Measurements from ENCODE around the gene GARS1.
A peak's percentile ranks its signal among the peaks of the same experiment; 100 is the strongest.

Gene GARS1

GRCh38 chr7:30563326-30563942 is 31.2 kb upstream of the GARS1 start:
- TF ChIP-seq CTCF (conservative IDR thresholded peaks at IDR 0.05; ENCODE audit: low read length) (no peak), EZH2phosphoT487 (IDR thresholded peaks at IDR 0.05; ENCODE audit: borderline replicate concordance) (no peak)
- no peaks in the 10 kb centered on the region for H3K79me2 ChIP-seq (ENCODE audit: insufficient read depth, low read length)

GRCh38 chr7:30564243-30564892 is 30.3 kb upstream of the GARS1 start:
- Histone ChIP-seq H3F3A (ENCODE audit: low read depth) (no peaks in the 10 kb centered on the region), H3K9me3 (ENCODE audit: insufficient read depth, low read depth, low read length) (no peaks in the 10 kb centered on the region), H3K9ac (ENCODE audit: low read depth, low read length, poor library complexity, severe bottlenecking) (no peak overlapping the region), H3K4me3 (ENCODE audit: low read length, poor library complexity, severe bottlenecking) (no peak overlapping the region), H3K4me1 (ENCODE audit: insufficient read depth, low read length, poor library complexity, severe bottlenecking) (no peaks in the 10 kb centered on the region), H4K20me1 (ENCODE audit: insufficient read depth, low read length, poor library complexity, severe bottlenecking) (no peaks in the 10 kb centered on the region), H3K27me3 (ENCODE audit: insufficient read depth, low read length, poor library complexity, severe bottlenecking) (no peaks in the 10 kb centered on the region), H3K36me3 (ENCODE audit: insufficient read depth, low read length) (peaks cover 11% of the 10 kb centered on the region; the same call in 1 of the 2 replicates), H3K9me2 (replicated peaks; ENCODE audit: low read depth, low read length) (no peaks in the 10 kb centered on the region), H2AFZ (ENCODE audit: low read length) (no peak overlapping the region), H3K79me2 (ENCODE audit: insufficient read depth, low read length) (no peaks in the 10 kb centered on the region), H3K4me2 (ENCODE audit: low read depth, low read length, poor library complexity, severe bottlenecking) (no peak overlapping the region)
- TF ChIP-seq EZH2phosphoT487 (IDR thresholded peaks at IDR 0.05; ENCODE audit: borderline replicate concordance) (no peak), CTCF (conservative IDR thresholded peaks at IDR 0.05; ENCODE audit: low read length) (peak; percentile 86)

More at GRCh38 chr7:30563326-30563942, 31.2 kb upstream of the GARS1 start:
- no peak overlapping the region for H3K4me2 ChIP-seq (ENCODE audit: low read depth, low read length, poor library complexity, severe bottlenecking)
- H2AFZ ChIP-seq (ENCODE audit: low read length): no peak overlapping the region
- H3K36me3 ChIP-seq (ENCODE audit: insufficient read depth, low read length): peaks cover 8% of the 10 kb centered on the region; the same call in 1 of the 2 replicates
- H3K27me3 ChIP-seq (ENCODE audit: insufficient read depth, low read length, poor library complexity, severe bottlenecking): no peaks in the 10 kb centered on the region
- no peak overlapping the region for H3K4me3 ChIP-seq (ENCODE audit: low read length, poor library complexity, severe bottlenecking)
- H3K4me1 ChIP-seq (ENCODE audit: insufficient read depth, low read length, poor library complexity, severe bottlenecking): no peaks in the 10 kb centered on the region
- no peaks in the 10 kb centered on the region for H3K9me2 ChIP-seq (replicated peaks; ENCODE audit: low read depth, low read length)
- H3K9me3 ChIP-seq (ENCODE audit: insufficient read depth, low read depth, low read length): no peaks in the 10 kb centered on the region
- H3K9ac ChIP-seq (ENCODE audit: low read depth, low read length, poor library complexity, severe bottlenecking): no peak overlapping the region
- no peaks in the 10 kb centered on the region for H3F3A ChIP-seq (ENCODE audit: low read depth)
- no peaks in the 10 kb centered on the region for H4K20me1 ChIP-seq (ENCODE audit: insufficient read depth, low read length, poor library complexity, severe bottlenecking)

- Histone ChIP-seq H3K79me2 (ENCODE audit: insufficient read depth, low read length) (no peaks in the 10 kb centered on the region), H2AFZ (ENCODE audit: low read length) (no peak overlapping the region), H3K4me3 (ENCODE audit: low read length, poor library complexity, severe bottlenecking) (no peak overlapping the region), H3K4me1 (ENCODE audit: insufficient read depth, low read length, poor library complexity, severe bottlenecking) (no peaks in the 10 kb centered on the region), H3K4me2 (ENCODE audit: low read depth, low read length, poor library complexity, severe bottlenecking) (no peak overlapping the region), H3K9ac (ENCODE audit: low read depth, low read length, poor library complexity, severe bottlenecking) (no peak overlapping the region), H3K9me3 (ENCODE audit: insufficient read depth, low read depth, low read length) (no peaks in the 10 kb centered on the region), H3K27me3 (ENCODE audit: insufficient read depth, low read length, poor library complexity, severe bottlenecking) (no peaks in the 10 kb centered on the region), H3K36me3 (ENCODE audit: insufficient read depth, low read length) (peaks cover 11% of the 10 kb centered on the region; the same call in 1 of the 2 replicates), H3F3A (ENCODE audit: low read depth) (no peaks in the 10 kb centered on the region), H3K9me2 (replicated peaks; ENCODE audit: low read depth, low read length) (no peaks in the 10 kb centered on the region), H4K20me1 (ENCODE audit: insufficient read depth, low read length, poor library complexity, severe bottlenecking) (no peaks in the 10 kb centered on the region)
- TF ChIP-seq EZH2phosphoT487 (IDR thresholded peaks at IDR 0.05; ENCODE audit: borderline replicate concordance): no peak
- no peak for TF ChIP-seq CTCF (conservative IDR thresholded peaks at IDR 0.05; ENCODE audit: low read length)
Measured at GRCh38 chr7:30566596-30566995, 28.1 kb upstream of the GARS1 start.
